Adipose tissue (tissue), 3 donors: ENCODE results near the gene CDX2. TPM values are rescaled to one million over a fixed set of nuclear protein-coding genes. Genes with fewer than 3 reads are reported as not detected.

Experiments
- H3K27ac ChIP-seq: one replicate; pipeline ENCODE4 v1.5.1; 2013; ENCODE audit warnings: low read depth, low read length
- WGBS, 3 donors: extraction: QIAGEN DNeasy Blood & Tissue Kit; methylation state at CpG; one replicate each; pipeline ENCODE4 v1.1.7; 2013; 5-methylcytosine and 5-hydroxymethylcytosine counted together
- polyA plus RNA-seq, 3 donors: library from polyadenylated mRNA; stranded (reverse); fragments of 200-250 nt; gene quantifications; one replicate each; pipeline ENCODE4 v1.2.3, GENCODE V29; 2013
- donor health status: healthy with polysubstance abuse.
- donor health status: Bipolar disorder and iron deficiency.
- donor health status: healthy.

Gene CDX2
- polyA plus RNA-seq, 3 donors: 0.28 to 3.2 TPM; not detected in 1

GRCh38 chr13:27921961-27922882 lies 46.9 kb downstream of the CDX2 start:
- H3K27ac ChIP-seq: no peak overlapping the region
- WGBS, 3 donors: 6 to 53% (median 8%) methylated on average over 38 to 39 of the region's 39 CpGs

GRCh38 chr13:27921421-27921960 lies 47.6 kb downstream of the CDX2 start:
- H3K27ac ChIP-seq: no peak overlapping the region
- WGBS, 3 donors: 3 to 22% (median 3%) methylated on average over 40 to 41 of the region's 41 CpGs

GRCh38 chr13:27920677-27921420 lies 48.3 kb downstream of the CDX2 start:
- WGBS, 3 donors: 1 to 2% (median 1%) methylated on average over 40 of the region's 40 CpGs
- H3K27ac ChIP-seq: no peak overlapping the region

- WGBS, 3 donors: 1 to 2% (median 1%) methylated on average over 71 to 76 of the region's 76 CpGs
- no peak within 1 kb of the TSS for H3K27ac ChIP-seq
These were observed 49.0 kb downstream of the CDX2 start, which contains the start of gene PDX1 for GRCh38 chr13:27919934-27920676. PDX1 (plus strand) TSS chr13:27920000; CDS start chr13:27920139, 139 bp downstream.

GRCh38 chr13:27919659-27919933 lies 49.5 kb downstream of the CDX2 start:
- no peak overlapping the region for H3K27ac ChIP-seq
- WGBS, 3 donors: 3 to 6% (median 4%) methylated on average over 11 of the region's 11 CpGs

- H3K27ac ChIP-seq: no peak overlapping the region
- WGBS, 3 donors: 14 to 44% (median 16%) methylated on average over 23 of the region's 23 CpGs
These were observed 50.0 kb downstream of the CDX2 start for GRCh38 chr13:27918918-27919658.

GRCh38 chr13:27918041-27918917 lies 50.8 kb downstream of the CDX2 start:
- no peak overlapping the region for H3K27ac ChIP-seq
- WGBS, 3 donors: 9 to 14% (median 13%) methylated on average over 45 to 46 of the region's 46 CpGs

GRCh38 chr13:27917121-27917947 lies 51.8 kb downstream of the CDX2 start:
- H3K27ac ChIP-seq: no peak overlapping the region
- 6 to 35% (median 6%) methylated on average over 48 of the region's 48 CpGs for WGBS, 3 donors

GRCh38 chr13:27915301-27916207 lies 53.6 kb downstream of the CDX2 start:
- H3K27ac ChIP-seq: no peak overlapping the region
- WGBS, 3 donors: 42 to 71% (median 42%) methylated on average over 10 of the region's 10 CpGs

- H3K27ac ChIP-seq: no peak overlapping the region
- 83 to 85% (median 85%) methylated on average over 1 of the region's 1 CpG for WGBS, 3 donors
These were observed 56.0 kb downstream of the CDX2 start for GRCh38 chr13:27913160-27913559.

GRCh38 chr13:27911521-27911920 lies 57.6 kb downstream of the CDX2 start:
- no peak overlapping the region for H3K27ac ChIP-seq
- 13 to 70% (median 54%) methylated on average over 2 of the region's 2 CpGs for WGBS, 3 donors

Other genes starting within 250 kb of the CDX2 start
- not detected for gene GSX1, start 176.8 kb downstream of the CDX2 start, polyA plus RNA-seq
- gene PDX1, start 49.3 kb downstream of the CDX2 start, polyA plus RNA-seq: 1 to 10 TPM in 1 of 3 donors, under 1 TPM in 1, not detected in 1; 0.03 to 6.6 TPM
- under 1 TPM in 1 of 3 donors, not detected in 2; 0.30 TPM for gene URAD, start 19.4 kb upstream of the CDX2 start, polyA plus RNA-seq
- gene FLT3, start 131.3 kb upstream of the CDX2 start, polyA plus RNA-seq: 1 to 10 TPM in 1 of 3 donors, under 1 TPM in 1, not detected in 1; 0.19 to 1.8 TPM
- 10 to 100 TPM in 1 of 3 donors, 1 to 10 TPM in 2; 5.9 to 13.4 (median 9.0) TPM for gene PAN3, start 169.2 kb upstream of the CDX2 start, polyA plus RNA-seq